GM12878 (cell line): ENCODE results near the gene MAN2A1. TPM values are rescaled to one million over a fixed set of nuclear protein-coding genes. Genes with fewer than 3 reads are reported as not detected.

Source experiments
- ATAC-seq: fragments of 200-7000 bp; cut with Tn5 transposase; 3 replicates; pipeline ENCODE4 v1.9.1; 2020; ENCODE audit warnings: mild to moderate bottlenecking, moderate library complexity
- BruUV-seq: library from RNA; stranded (reverse); fragments of 400-500 nt; replicated peaks from 2 replicates; lab custom pipeline; 2021; lab: Mats Ljungman, UMichigan
- CTCF ChIA-PET: fragments of 300-600 bp; sonication (Branson Sonifier 250); formaldehyde crosslinking; extraction: SDS; loops from one replicate; lab custom pipeline; 2021; ENCODE audit warnings: inconsistent platforms; lab: Yijun Ruan, JAX
- POLR2A ChIA-PET: fragments of 350-600 bp; formaldehyde crosslinking; extraction: SDS; loops from one replicate; lab custom pipeline; 2021; ENCODE audit warnings: inconsistent platforms; lab: Charles Lee
- RAD21 ChIA-PET: fragments of 300-600 bp; sonication (Branson Sonifier 250); formaldehyde crosslinking; loops from one replicate; lab custom pipeline; 2023; ENCODE audit warnings: antibody characterized with exemption; ENCODE audit not compliant: unreplicated experiment; lab: Charles Lee
- SMC1A ChIA-PET: fragments of 300-600 bp; sonication (Branson Sonifier 250); formaldehyde crosslinking; loops from one replicate; lab custom pipeline; 2023; ENCODE audit not compliant: unreplicated experiment, uncharacterized antibody; lab: Charles Lee
- DNase-seq: peaks from one replicate; pipeline ENCODE4 v3.0.0-alpha.2; 2011; ENCODE audit warnings: low read depth, low spot score
- FAIRE-seq: peaks from 3 replicates; lab custom pipeline; 2011; peaks lifted over from hg19 to GRCh38; lab: Jason Lieb, UNC
- H2AFZ ChIP-seq: 2 replicates; pipeline ENCODE4 v1.6.0; 2011; ENCODE audit warnings: low read depth, low read length, control low read depth; ENCODE audit not compliant: control insufficient read depth
- H3K27ac ChIP-seq: 2 replicates; pipeline ENCODE4 v1.5.1; 2011; ENCODE audit warnings: control low read depth; ENCODE audit not compliant: control insufficient read depth, insufficient read depth
- H3K27me3 ChIP-seq, 2 experiments: replicated peaks in 1 of 2; 2 replicates each; pipeline versions ENCODE4 v1.6.0 to v1.6.1; 2011; ENCODE audit warnings: low read length in 1 of 2; ENCODE audit not compliant: control insufficient read depth in 2 of 2, insufficient read depth in 2 of 2
- H3K36me3 ChIP-seq, 2 experiments: 2 replicates each; pipeline ENCODE4 v1.5.1; 2011; ENCODE audit warnings: low read length in 1 of 2; ENCODE audit not compliant: control insufficient read depth in 2 of 2, insufficient read depth in 2 of 2
- H3K4me1 ChIP-seq: 2 replicates; pipeline ENCODE4 v1.6.1; 2011; ENCODE audit warnings: mild to moderate bottlenecking, low read length, moderate library complexity, mixed read lengths; ENCODE audit not compliant: control insufficient read depth, insufficient read depth
- H3K4me2 ChIP-seq: 2 replicates; pipeline ENCODE4 v1.6.0; 2011; ENCODE audit warnings: control low read depth; ENCODE audit not compliant: control insufficient read depth, insufficient read depth
- H3K4me3 ChIP-seq: fragments of 200-600 bp; sonication (generic); 2 replicates; pipeline ENCODE4 v1.5.1; 2016
- H3K79me2 ChIP-seq: 2 replicates; pipeline ENCODE4 v1.6.0; 2011; ENCODE audit warnings: low read length; ENCODE audit not compliant: control insufficient read depth, insufficient read depth
- H3K9ac ChIP-seq: 2 replicates; pipeline ENCODE4 v1.8.0; 2011; ENCODE audit warnings: low read length, control low read depth, mixed read lengths; ENCODE audit not compliant: control insufficient read depth, insufficient read depth
- H3K9me3 ChIP-seq: replicated peaks from 3 replicates; pipeline ENCODE4 v1.5.1; 2011; ENCODE audit warnings: mild to moderate bottlenecking, low read length; ENCODE audit not compliant: control insufficient read depth, insufficient read depth
- H4K20me1 ChIP-seq: 2 replicates; pipeline ENCODE4 v1.6.0; 2011; ENCODE audit not compliant: control insufficient read depth, insufficient read depth
- BRCA1 ChIP-seq: IDR thresholded peaks from 2 replicates; pipeline ENCODE4 v1.6.1; 2011; ENCODE audit warnings: low read depth, low read length, improper control_type of control experiment
- EGR1 ChIP-seq, 2 experiments: IDR thresholded peaks; 1 replicate in 1 of 2; 2 replicates in 1 of 2; pipeline ENCODE4 v1.6.1; 2011 to 2012; ENCODE audit warnings: low read depth in 2 of 2, low read length in 2 of 2, borderline replicate concordance in 1 of 2, mild to moderate bottlenecking in 1 of 2, moderate library complexity in 1 of 2
- HDAC2 ChIP-seq: fragments of 200-600 bp; sonication (generic); IDR thresholded peaks from 2 replicates; pipeline ENCODE4 v1.6.1; 2017
- ZNF384 ChIP-seq: IDR thresholded peaks from 2 replicates; pipeline ENCODE4 v1.6.1; 2012; ENCODE audit warnings: low read depth, mild to moderate bottlenecking, low read length, improper control_type of control experiment, borderline replicate concordance
- WGBS: methylation state at CpG from one replicate; pipeline ENCODE4 v1.1.6; 2016; ENCODE audit warnings: low lambda C conversion rate; ENCODE audit not compliant: insufficient replicate concordance, insufficient coverage; ENCODE audit errors: missing lambda C conversion rate; 5-methylcytosine and 5-hydroxymethylcytosine counted together
- in situ Hi-C: fragments of 300-500 bp; cut with MboI; formaldehyde crosslinking; loops from 9 replicates; pipeline ENCODE4 v1.14.3; 2018; ENCODE audit warnings: mixed read lengths
- intact Hi-C: fragments of 100-400 bp; cut with micrococcal nuclease; formaldehyde crosslinking; loops from one replicate; pipeline ENCODE4 v1.14.2; 2022; ENCODE audit not compliant: unreplicated experiment
- polyA plus RNA-seq, 11 experiments: library from polyadenylated mRNA; depleted of rRNA in 4 of 11; unstranded in 6 of 11; stranded (reverse) in 5 of 11; fragments of >200 nt; fragmentation: Nextera tagmentation in 4 of 11; fragmentation: Illumina TruSeq in 1 of 11; extraction: Ambion mirVana in 4 of 11; extraction: Trizol in 1 of 11; gene quantifications; 1 replicate in 1 of 11; 2 replicates in 10 of 11; pipeline versions ENCODE4 v1.2.1 to v1.2.3, GENCODE V29; 2011 to 2016; ENCODE audit warnings: inconsistent platforms in 2 of 11, missing spikeins in 2 of 11, low read depth in 1 of 11
- total RNA-seq, 4 experiments: library from RNA; depleted of rRNA in 3 of 4; stranded (reverse); fragments of >200 nt in 3 of 4; fragmentation: Illumina TruSeq in 1 of 4; extraction: Trizol in 1 of 4; gene quantifications; 2 replicates each; pipeline versions ENCODE4 v1.2.1 to v1.2.3, GENCODE V29; 2013 to 2021

Gene MAN2A1
- total and polyA plus RNA-seq, 10 of the 15 experiments (the other 5 are each of a cell fraction or from before 2014, with no cell fraction given) = 4.2 to 27.9 (median 10.5) TPM

- FAIRE-seq = no peak
- Histone ChIP-seq H3K27ac (no peak overlapping the region), H3K9me3 (no peaks in the 10 kb centered on the region; the same call in 2 of the 3 replicates), H3K79me2 (no peaks in the 10 kb centered on the region), H3K4me2 (no peak overlapping the region), H2AFZ (no peak overlapping the region), H3K4me1 (no peaks in the 10 kb centered on the region), H3K9ac (no peak overlapping the region), H3K36me3 (peaks cover 0 to 3% of the 10 kb centered on the region in 2 experiments; a peak in 3 of 4 replicates), H3K27me3 (no peaks in the 10 kb centered on the region), H3K4me3 (no peak overlapping the region), H4K20me1 (no peaks in the 10 kb centered on the region)
- ATAC-seq = no peak
- ChIA-PET CTCF (interaction anchor here (0.6 to 0.8 kb wide), 2 partner anchors 150 to 212 kb away, joined by 3 to 4 read pairs; no protein-coding TSS in a partner anchor), POLR2A (no interaction called here), SMC1A (interaction anchor here (1.0 to 1.4 kb wide), 2 partner anchors 14 to 50 kb away, joined by 3 to 5 read pairs; no protein-coding TSS in a partner anchor), RAD21 (interaction anchor here (1.1 kb wide), 1 partner anchor 64 kb away, joined by 3 read pairs; no protein-coding TSS in a partner anchor)
- BruUV-seq = no TSS peak
- in situ Hi-C loops (no loop called here), intact Hi-C loops (no loop called here)
- 56% methylated on average over 2 of the region's 2 CpGs for WGBS
- TF ChIP-seq ZNF384 = no peak
- no peak for TF ChIP-seq BRCA1
- DNase-seq = no peak
Observed at GRCh38 chr5:109755761-109756160, 66.0 kb downstream of the MAN2A1 start.

DNA sequence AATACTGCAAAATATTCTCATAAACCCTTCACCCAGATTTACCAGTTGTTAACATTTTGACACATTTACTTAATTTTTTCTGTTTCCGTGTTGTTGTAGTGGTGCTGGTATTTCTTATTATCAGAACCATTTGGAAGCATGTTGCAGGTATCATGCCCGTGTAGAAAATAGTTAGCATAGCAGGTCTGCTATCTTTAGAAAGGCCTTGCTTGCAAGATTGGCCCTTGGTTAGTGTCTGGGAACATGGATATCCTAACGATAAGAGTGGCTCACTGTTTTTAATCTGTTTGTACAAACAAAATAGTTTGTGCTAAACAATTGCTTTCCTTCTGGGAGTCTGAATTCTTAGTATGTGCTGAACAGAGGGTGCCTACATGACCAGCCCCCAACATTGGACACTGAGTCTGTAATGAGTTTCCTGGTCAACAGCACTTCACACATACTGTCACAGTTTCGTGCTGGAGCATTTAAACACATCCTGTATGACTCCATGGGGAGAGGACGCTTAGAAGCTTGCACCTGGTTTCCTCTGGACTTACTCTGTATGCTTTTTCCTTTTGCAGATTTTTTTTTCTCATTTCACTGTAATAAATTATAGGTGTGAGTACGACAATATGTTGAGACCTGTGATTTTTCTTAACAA is 66.9 kb downstream of the MAN2A1 start:
- no peak overlapping the region for H3K9ac ChIP-seq
- H3K27ac ChIP-seq = no peak overlapping the region
- H3K9me3 ChIP-seq = no peaks in the 10 kb centered on the region; the same call in 2 of the 3 replicates
- WGBS = 98% methylated on average over 6 of the region's 6 CpGs
- no peak overlapping the region for H3K4me2 ChIP-seq
- ChIA-PET CTCF (no interaction called here), RAD21 (no interaction called here), SMC1A (no interaction called here), POLR2A (no interaction called here)
- FAIRE-seq (no peak), DNase-seq (no peak), ATAC-seq (no peak)
- H3K4me1 ChIP-seq = no peaks in the 10 kb centered on the region
- no peaks in the 10 kb centered on the region for H4K20me1 ChIP-seq
- H3K4me3 ChIP-seq = no peak overlapping the region
- H3K79me2 ChIP-seq = no peaks in the 10 kb centered on the region
- no peaks in the 10 kb centered on the region for H3K27me3 ChIP-seq
- no TSS peak for BruUV-seq
- H2AFZ ChIP-seq = no peak overlapping the region
- intact Hi-C loops = no loop called here
- in situ Hi-C loops = no loop called here
- peaks cover 0 to 3% of the 10 kb centered on the region in 2 experiments; a peak in 3 of 4 replicates for H3K36me3 ChIP-seq
- TF ChIP-seq EGR1 (IDR thresholded peaks at IDR 0.05; ENCODE audit: borderline replicate concordance in 1 of 2, low read depth in 2 of 2, low read length in 2 of 2) = no peak
- TF ChIP-seq HDAC2 = no peak
